ENCODE results near the gene SPTBN2.

Gene SPTBN2

DNA sequence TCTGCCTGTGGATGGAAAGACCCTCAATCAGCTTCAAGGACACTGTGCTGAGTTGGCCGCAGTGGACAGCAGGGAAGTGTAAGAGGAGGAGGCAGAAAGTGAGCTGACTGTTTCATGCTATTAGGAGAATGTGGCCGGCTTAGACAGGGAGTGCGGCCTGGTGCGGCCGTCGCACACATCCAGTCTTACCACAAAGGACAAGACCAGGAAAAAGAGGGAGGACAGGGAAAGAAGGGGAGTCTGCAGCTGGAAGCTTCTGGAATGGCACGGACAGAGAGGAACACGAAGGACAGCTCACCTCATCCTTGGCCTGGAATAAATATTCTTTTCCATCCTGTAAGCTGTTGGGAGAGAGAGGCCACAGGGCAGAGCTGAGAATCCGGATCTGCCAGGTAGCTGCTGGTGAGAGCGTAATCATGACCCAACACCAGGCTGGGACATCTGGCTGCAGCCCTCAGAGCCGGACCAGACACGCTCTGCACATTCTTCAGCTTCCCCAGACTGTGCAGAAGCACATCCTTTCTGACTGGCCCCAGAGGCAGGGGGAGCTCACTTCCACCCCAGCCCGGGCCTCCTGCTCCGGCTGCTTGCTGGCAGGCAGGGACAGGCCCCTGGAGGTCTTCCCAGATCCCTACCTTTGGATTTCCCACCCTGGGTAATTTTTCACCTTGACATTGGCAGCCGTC, 42.8 kb downstream of the SPTBN2 start:
- Histone ChIP-seq H3K4me1 (ENCODE audit: control extremely low read depth in 1 of 4, control insufficient read depth in 4 of 4, insufficient read depth in 4 of 4, low read length in 3 of 4) (no peaks in the 10 kb centered on the region), H3K27me3 (replicated peaks in 2 of 5; ENCODE audit: control insufficient read depth in 4 of 5, insufficient read depth in 5 of 5, low read length in 4 of 5) (no peaks in the 10 kb centered on the region), H3K27ac (ENCODE audit: insufficient read depth in 1 of 2, low read depth in 1 of 2, low read length in 2 of 2, poor library complexity in 1 of 2, severe bottlenecking in 2 of 2) (no peak overlapping the region), H3K36me3 (ENCODE audit: control insufficient read depth in 4 of 4, insufficient read depth in 4 of 4, low read length in 3 of 4) (no peaks in the 10 kb centered on the region), H3K9me3 (ENCODE audit: control extremely low read depth in 1 of 5, control insufficient read depth in 4 of 5, insufficient read depth in 2 of 5, low read depth in 1 of 5, low read length in 4 of 5) (no peaks in the 10 kb centered on the region), H3K4me3 (ENCODE audit: control insufficient read depth in 1 of 7, extremely low read depth in 1 of 7, insufficient read depth in 4 of 7, low read depth in 2 of 7, low read length in 6 of 7) (no peak overlapping the region)
- ChIA-PET CTCF (interaction anchor here (0.9 to 1.0 kb wide), 2 partner anchors 9 to 152 kb away, joined by 3 to 4 read pairs; no protein-coding TSS in a partner anchor), POLR2A (interaction anchor here (0.5 kb wide), 1 partner anchor 140 kb away, joined by 3 read pairs; no protein-coding TSS in a partner anchor)
- WGBS (ENCODE audit: insufficient coverage): 95% methylated on average over 14 of the region's 15 CpGs
- no peak for DNase-seq

DNA sequence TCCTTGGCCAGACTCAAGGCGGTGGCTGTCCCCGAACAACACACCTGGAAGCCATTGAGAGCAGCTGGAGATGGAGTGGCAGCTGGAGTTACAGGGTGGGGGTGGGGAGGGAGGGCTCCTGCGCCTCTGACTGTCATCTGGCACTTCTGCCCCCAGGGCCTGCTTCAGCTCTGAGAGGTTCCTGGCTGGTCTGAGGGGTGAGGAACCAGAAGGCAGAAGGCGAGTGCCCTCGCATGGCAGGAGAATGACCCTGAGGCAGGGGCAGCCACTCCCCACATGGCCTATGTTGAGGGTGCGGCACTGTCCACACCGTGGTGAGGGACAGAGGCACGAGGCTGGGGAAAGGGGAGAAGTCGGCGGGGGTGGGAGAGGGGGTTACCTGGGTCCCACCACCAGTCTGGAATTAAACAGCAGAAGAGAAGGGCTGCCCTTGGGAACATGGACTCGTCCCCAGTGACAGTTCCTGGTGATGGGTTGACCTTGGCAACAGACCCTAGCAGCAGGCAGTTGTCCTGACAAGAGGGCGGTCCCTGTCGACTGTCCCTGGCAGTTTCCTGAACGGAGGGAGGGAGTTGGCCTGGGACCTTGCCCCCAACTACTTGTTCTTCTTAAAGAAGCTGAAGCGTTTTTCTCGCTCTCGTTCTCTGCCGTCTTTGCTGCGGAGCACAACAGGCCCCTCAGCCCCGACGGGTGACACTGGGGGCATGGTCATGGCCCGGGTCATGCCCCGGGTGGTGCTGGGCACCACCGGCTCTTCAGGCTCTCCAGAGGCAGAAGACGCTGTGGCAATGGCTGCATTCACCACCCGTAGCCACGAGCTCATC, 43.5 kb downstream of the SPTBN2 start:
- WGBS (ENCODE audit: insufficient coverage): 94% methylated on average over 24 of the region's 27 CpGs
- POLR2A ChIA-PET: interaction anchor here (0.5 kb wide), 1 partner anchor 141 kb away, joined by 3 read pairs; no protein-coding TSS in a partner anchor
- CTCF ChIA-PET: interaction anchor here (0.9 to 1.4 kb wide), 3 partner anchors 9 to 153 kb away, joined by 3 to 4 read pairs (median 3); no protein-coding TSS in a partner anchor

DNA sequence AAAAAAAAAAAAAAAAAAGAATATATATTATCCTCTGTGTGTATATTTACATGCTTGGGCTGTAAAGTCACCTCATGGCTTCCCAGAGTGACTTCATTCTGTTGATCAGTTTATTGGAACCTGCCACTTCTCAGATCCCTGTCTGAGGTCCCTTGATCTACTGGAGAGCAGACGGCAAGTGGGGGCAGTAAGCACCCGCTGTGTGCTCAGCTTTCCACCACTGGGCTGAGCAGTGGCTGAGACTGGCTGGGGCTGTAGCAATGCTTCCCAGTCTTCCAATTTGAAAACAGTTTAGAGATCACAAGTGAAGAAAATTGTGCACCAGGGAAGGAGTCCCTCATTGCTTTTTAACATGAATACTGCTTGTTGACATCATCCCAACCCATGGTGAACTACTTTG, 44.4 kb downstream of the SPTBN2 start:
- ChIA-PET CTCF (interaction anchor here (1.4 kb wide), 2 partner anchors 8 to 93 kb away, joined by 3 to 4 read pairs; no protein-coding TSS in a partner anchor), POLR2A (no interaction called here)
- no peak overlapping the region for H3K27ac ChIP-seq (ENCODE audit: insufficient read depth in 1 of 2, low read depth in 1 of 2, low read length in 2 of 2, poor library complexity in 1 of 2, severe bottlenecking in 2 of 2)
- WGBS (ENCODE audit: insufficient coverage): 100% methylated on average over 2 of the region's 2 CpGs
- H3K27me3 ChIP-seq (replicated peaks in 2 of 5; ENCODE audit: control insufficient read depth in 4 of 5, insufficient read depth in 5 of 5, low read length in 4 of 5): no peaks in the 10 kb centered on the region
- H3K9me3 ChIP-seq (ENCODE audit: control extremely low read depth in 1 of 5, control insufficient read depth in 4 of 5, insufficient read depth in 2 of 5, low read depth in 1 of 5, low read length in 4 of 5): no peaks in the 10 kb centered on the region
- DNase-seq: no peak
- no peaks in the 10 kb centered on the region for H3K4me1 ChIP-seq (ENCODE audit: control extremely low read depth in 1 of 4, control insufficient read depth in 4 of 4, insufficient read depth in 4 of 4, low read length in 3 of 4)
- H3K36me3 ChIP-seq (ENCODE audit: control insufficient read depth in 4 of 4, insufficient read depth in 4 of 4, low read length in 3 of 4): no peaks in the 10 kb centered on the region
- no peak overlapping the region for H3K4me3 ChIP-seq (ENCODE audit: control insufficient read depth in 1 of 7, extremely low read depth in 1 of 7, insufficient read depth in 4 of 7, low read depth in 2 of 7, low read length in 6 of 7)

More for the DNA sequence above, 43.5 kb downstream of the SPTBN2 start:
- H3K4me1 ChIP-seq (ENCODE audit: control extremely low read depth in 1 of 4, control insufficient read depth in 4 of 4, insufficient read depth in 4 of 4, low read length in 3 of 4): no peaks in the 10 kb centered on the region
- no peak for DNase-seq
- H3K36me3 ChIP-seq (ENCODE audit: control insufficient read depth in 4 of 4, insufficient read depth in 4 of 4, low read length in 3 of 4): no peaks in the 10 kb centered on the region
- H3K27me3 ChIP-seq (replicated peaks in 2 of 5; ENCODE audit: control insufficient read depth in 4 of 5, insufficient read depth in 5 of 5, low read length in 4 of 5): no peaks in the 10 kb centered on the region
- no peak overlapping the region for H3K27ac ChIP-seq (ENCODE audit: insufficient read depth in 1 of 2, low read depth in 1 of 2, low read length in 2 of 2, poor library complexity in 1 of 2, severe bottlenecking in 2 of 2)
- H3K4me3 ChIP-seq (ENCODE audit: control insufficient read depth in 1 of 7, extremely low read depth in 1 of 7, insufficient read depth in 4 of 7, low read depth in 2 of 7, low read length in 6 of 7): no peak overlapping the region
- no peaks in the 10 kb centered on the region for H3K9me3 ChIP-seq (ENCODE audit: control extremely low read depth in 1 of 5, control insufficient read depth in 4 of 5, insufficient read depth in 2 of 5, low read depth in 1 of 5, low read length in 4 of 5)

DNA sequence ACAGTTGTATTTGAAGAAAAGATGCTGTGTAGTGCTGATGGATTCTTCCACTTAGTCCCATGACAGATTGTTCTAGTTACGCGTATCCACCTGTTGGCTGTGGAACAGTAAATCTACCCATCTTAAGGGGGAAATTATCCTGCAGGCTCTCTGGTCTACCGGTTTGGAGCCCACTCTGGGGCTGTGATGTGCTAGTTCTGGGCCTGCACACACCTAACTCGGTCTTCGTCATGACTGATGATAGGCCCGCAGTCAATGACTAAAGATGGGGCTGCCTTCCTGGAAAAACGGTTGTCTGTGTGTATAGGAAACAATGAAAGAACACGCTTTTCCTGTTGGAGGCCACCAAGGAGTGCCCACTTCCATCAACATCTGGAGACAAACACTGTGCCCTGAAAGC, 45.1 kb downstream of the SPTBN2 start:
- Histone ChIP-seq H3K4me1 (ENCODE audit: control extremely low read depth in 1 of 4, control insufficient read depth in 4 of 4, insufficient read depth in 4 of 4, low read length in 3 of 4) (no peaks in the 10 kb centered on the region), H3K9me3 (ENCODE audit: control extremely low read depth in 1 of 5, control insufficient read depth in 4 of 5, insufficient read depth in 2 of 5, low read depth in 1 of 5, low read length in 4 of 5) (no peaks in the 10 kb centered on the region), H3K27ac (ENCODE audit: insufficient read depth in 1 of 2, low read depth in 1 of 2, low read length in 2 of 2, poor library complexity in 1 of 2, severe bottlenecking in 2 of 2) (no peak overlapping the region), H3K36me3 (ENCODE audit: control insufficient read depth in 4 of 4, insufficient read depth in 4 of 4, low read length in 3 of 4) (no peaks in the 10 kb centered on the region), H3K4me3 (ENCODE audit: control insufficient read depth in 1 of 7, extremely low read depth in 1 of 7, insufficient read depth in 4 of 7, low read depth in 2 of 7, low read length in 6 of 7) (no peak overlapping the region), H3K27me3 (replicated peaks in 2 of 5; ENCODE audit: control insufficient read depth in 4 of 5, insufficient read depth in 5 of 5, low read length in 4 of 5) (no peaks in the 10 kb centered on the region)
- CTCF ChIA-PET: interaction anchor here (1.4 kb wide), 2 partner anchors 9 to 92 kb away, joined by 3 to 4 read pairs; no protein-coding TSS in a partner anchor
- POLR2A ChIA-PET: no interaction called here
- WGBS (ENCODE audit: insufficient coverage): 84% methylated on average over 7 of the region's 8 CpGs
- no peak for DNase-seq

DNA sequence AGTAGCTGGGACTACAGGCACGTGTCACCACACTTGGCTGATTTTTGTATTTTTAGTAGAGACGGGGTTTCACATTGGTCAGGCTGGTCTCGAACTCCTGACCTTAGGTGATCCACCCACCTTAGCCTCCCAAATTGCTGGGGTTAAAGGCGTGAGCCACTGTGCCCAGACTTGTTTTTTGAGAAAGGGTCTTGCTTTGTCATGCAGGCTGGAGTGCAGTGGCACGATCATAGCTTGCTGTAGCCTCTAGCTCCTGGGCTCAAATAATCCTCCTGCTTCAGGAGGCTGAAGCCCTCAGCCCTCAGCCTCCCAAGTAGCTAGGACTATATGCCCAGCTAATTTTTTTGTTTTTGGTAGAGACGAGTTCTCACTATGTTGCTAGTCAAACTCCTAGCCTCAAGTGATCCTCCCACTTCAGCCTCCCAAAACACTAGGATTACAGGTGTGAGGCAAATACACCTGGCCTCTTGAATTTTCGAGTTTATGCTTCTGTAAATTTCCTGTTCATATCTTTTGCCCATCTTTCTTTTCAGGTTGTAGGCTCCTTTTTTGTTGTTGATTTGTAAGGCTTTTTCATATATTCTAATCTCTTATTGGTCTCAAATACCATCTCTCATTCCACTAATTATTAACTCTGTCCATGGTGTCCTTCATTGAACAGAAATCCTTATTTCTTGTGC, 47.9 kb downstream of the SPTBN2 start:
- Histone ChIP-seq H3K9me3 (ENCODE audit: control extremely low read depth in 1 of 5, control insufficient read depth in 4 of 5, insufficient read depth in 2 of 5, low read depth in 1 of 5, low read length in 4 of 5) (no peaks in the 10 kb centered on the region), H3K27me3 (replicated peaks in 2 of 5; ENCODE audit: control insufficient read depth in 4 of 5, insufficient read depth in 5 of 5, low read length in 4 of 5) (no peaks in the 10 kb centered on the region), H3K4me1 (ENCODE audit: control extremely low read depth in 1 of 4, control insufficient read depth in 4 of 4, insufficient read depth in 4 of 4, low read length in 3 of 4) (peaks cover 6 to 20% (median 18%) of the 10 kb centered on the region in 4 experiments), H3K36me3 (ENCODE audit: control insufficient read depth in 4 of 4, insufficient read depth in 4 of 4, low read length in 3 of 4) (peaks cover 0 to 4% (median 0%) of the 10 kb centered on the region in 4 experiments), H3K27ac (ENCODE audit: insufficient read depth in 1 of 2, low read depth in 1 of 2, low read length in 2 of 2, poor library complexity in 1 of 2, severe bottlenecking in 2 of 2) (no peak overlapping the region), H3K4me3 (ENCODE audit: control insufficient read depth in 1 of 7, extremely low read depth in 1 of 7, insufficient read depth in 4 of 7, low read depth in 2 of 7, low read length in 6 of 7) (no peak overlapping the region)
- CTCF ChIA-PET: interaction anchor here (0.6 to 5.6 kb wide), 10 partner anchors 8 to 273 kb away, joined by 3 to 49 read pairs (median 4); no protein-coding TSS in a partner anchor
- WGBS (ENCODE audit: insufficient coverage): 94% methylated on average over 3 of the region's 7 CpGs
- no peak for DNase-seq
- POLR2A ChIA-PET: no interaction called here

- DNase-seq: peak; percentile 97 to 99 (median 99)
- ChIA-PET CTCF (interaction anchor here (1.0 to 5.6 kb wide), 28 partner anchors 10 to 270 kb away, joined by 3 to 49 read pairs (median 5); partner anchors contain the start of genes ACTN3, CCDC87, CCS and CTSF), POLR2A (interaction anchor here (0.6 to 2.1 kb wide), 9 partner anchors 10 to 783 kb away, joined by 3 to 12 read pairs (median 5); partner anchors contain the start of genes RBM4 and ZDHHC24)
- Histone ChIP-seq H3K27ac (ENCODE audit: insufficient read depth in 1 of 2, low read depth in 1 of 2, low read length in 2 of 2, poor library complexity in 1 of 2, severe bottlenecking in 2 of 2) (peak within 1 kb of the TSS; percentile 94 to 96), H3K36me3 (ENCODE audit: control insufficient read depth in 4 of 4, insufficient read depth in 4 of 4, low read length in 3 of 4) (peaks cover 2 to 9% (median 4%) of the 10 kb centered on the region in 4 experiments), H3K27me3 (replicated peaks in 2 of 5; ENCODE audit: control insufficient read depth in 4 of 5, insufficient read depth in 5 of 5, low read length in 4 of 5) (no peaks in the 10 kb centered on the region), H3K4me3 (ENCODE audit: control insufficient read depth in 1 of 7, extremely low read depth in 1 of 7, insufficient read depth in 4 of 7, low read depth in 2 of 7, low read length in 6 of 7) (peak within 1 kb of the TSS; percentile 64 to 94 (median 83)), H3K9me3 (ENCODE audit: control extremely low read depth in 1 of 5, control insufficient read depth in 4 of 5, insufficient read depth in 2 of 5, low read depth in 1 of 5, low read length in 4 of 5) (no peaks in the 10 kb centered on the region), H3K4me1 (ENCODE audit: control extremely low read depth in 1 of 4, control insufficient read depth in 4 of 4, insufficient read depth in 4 of 4, low read length in 3 of 4) (peaks cover 13 to 37% (median 30%) of the 10 kb centered on the region in 4 experiments)
- WGBS (ENCODE audit: insufficient coverage): 0% methylated on average over 48 of the region's 61 CpGs
Measured at GRCh38 chr11:66677599-66678375, 51.2 kb downstream of the SPTBN2 start, which contains the start of gene RBM4B. TSS of gene RBM4B (minus strand) at chr11:66677887. CDS start at chr11:66677079, 808 bp downstream.
